ENCODE results near the gene CPB2.
A peak's percentile ranks its signal among the peaks of the same experiment; 100 is the strongest.

The CPB2 gene

GRCh38 chr13:46126552-46127357, 21.9 kb upstream of the CPB2 start:
- peak; percentile 95 for DNase-seq

- no peak for DNase-seq
Measured at GRCh38 chr13:46126056-46126455, 21.2 kb upstream of the CPB2 start.

GRCh38 chr13:46124967-46125933, 20.4 kb upstream of the CPB2 start:
- DNase-seq, result peak; percentile 78

- peak; percentile 50 for DNase-seq
Measured at GRCh38 chr13:46124531-46124966, 19.7 kb upstream of the CPB2 start.

GRCh38 chr13:46122304-46122703, 17.5 kb upstream of the CPB2 start:
- no peak for DNase-seq

GRCh38 chr13:46121597-46122163, 16.8 kb upstream of the CPB2 start:
- DNase-seq, result no peak

- no peak for DNase-seq
Measured at GRCh38 chr13:46121033-46121432, 16.2 kb upstream of the CPB2 start.

- DNase-seq, result peak; percentile 84
Measured at GRCh38 chr13:46119883-46120614, 15.2 kb upstream of the CPB2 start.

GRCh38 chr13:46116653-46117502, 12.0 kb upstream of the CPB2 start:
- DNase-seq, result no peak

- peak; percentile 25 for DNase-seq
Measured at GRCh38 chr13:46114613-46115012, 9.8 kb upstream of the CPB2 start.

GRCh38 chr13:46113596-46113995, 8.8 kb upstream of the CPB2 start:
- no peak for DNase-seq

GRCh38 chr13:46111151-46111550, 6.3 kb upstream of the CPB2 start:
- DNase-seq, result no peak

- DNase-seq, result no peak
Measured at GRCh38 chr13:46109451-46109850, 4.6 kb upstream of the CPB2 start.

- DNase-seq, result no peak
Measured at GRCh38 chr13:46106839-46107371, 2.1 kb upstream of the CPB2 start.

GRCh38 chr13:46103037-46103436, 1.8 kb downstream of the CPB2 start:
- no peak for DNase-seq

GRCh38 chr13:46102255-46102605, 2.6 kb downstream of the CPB2 start:
- no peak for DNase-seq

- no peak for DNase-seq
Measured at GRCh38 chr13:46101484-46102254, 3.2 kb downstream of the CPB2 start.

GRCh38 chr13:46101002-46101401, 3.8 kb downstream of the CPB2 start:
- no peak for DNase-seq

- DNase-seq, result peak; percentile 74
Measured at GRCh38 chr13:46100191-46100815, 4.5 kb downstream of the CPB2 start.

- DNase-seq, result no peak
Measured at GRCh38 chr13:46097663-46098062, 7.2 kb downstream of the CPB2 start.

Measured in hematopoietic multipotent progenitor cell treated with erythropoietin and hydrocortisone succinate and interleukin-3 and kit ligand, for 6 days (in vitro differentiated cells).